ENCODE data around the gene RNASEH2A.

DNA sequence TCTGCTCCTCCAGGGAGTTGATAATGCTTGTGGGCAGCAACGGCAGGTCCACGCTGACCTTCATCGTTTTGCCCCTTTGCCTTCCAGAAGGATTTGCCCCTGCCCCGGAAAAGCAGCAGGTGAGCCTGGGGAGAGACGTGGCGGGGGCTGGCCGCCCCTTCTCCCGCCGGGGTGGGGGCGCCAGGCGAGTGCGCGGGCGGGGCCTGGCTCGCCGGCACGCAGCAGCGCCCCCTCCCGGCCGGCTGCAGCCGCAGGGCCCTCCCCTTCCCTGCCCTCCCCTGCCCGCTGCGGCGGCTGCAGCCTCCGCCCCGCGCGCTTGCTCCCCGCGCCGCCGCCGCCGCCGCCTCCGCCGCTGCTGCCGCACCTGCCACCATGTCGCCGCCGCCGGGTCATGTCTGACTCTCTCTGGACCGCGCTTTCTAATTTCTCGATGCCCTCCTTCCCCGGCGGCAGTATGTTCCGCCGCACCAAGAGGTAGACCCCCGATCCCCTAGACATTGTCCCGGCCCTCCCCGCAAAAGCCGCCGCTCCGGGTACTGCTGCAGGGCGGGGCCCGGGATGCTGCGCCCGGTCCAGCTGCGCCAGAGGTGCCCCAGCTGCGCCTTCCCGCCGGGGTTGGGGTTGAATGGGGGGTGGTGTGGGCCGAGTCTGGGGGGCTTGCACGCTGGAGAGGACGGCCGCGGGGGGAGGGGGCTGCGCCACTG lies 31.9 kb downstream of the RNASEH2A start, which contains the start of gene MAST1:
- no peak for TF ChIP-seq EZH2 (IDR thresholded peaks at IDR 0.05; ENCODE audit: insufficient read depth, poor library complexity, severe bottlenecking)
- no peak for TF ChIP-seq EZH2phosphoT487 (IDR thresholded peaks at IDR 0.05; ENCODE audit: insufficient read depth, low read depth)
